GM18507 (cell line): Measurements from ENCODE around the gene GMPPA.

Experiments used
- DNase-seq: peaks from one replicate; pipeline ENCODE4 v3.0.0; 2011; ENCODE audit warnings: low read depth; ENCODE audit not compliant: insufficient read length; ENCODE audit errors: extremely low spot score
- FAIRE-seq: peaks from 2 replicates; lab custom pipeline; 2011; peaks lifted over from hg19 to GRCh38; lab: Jason Lieb, UNC

GMPPA gene

GRCh38 chr2:219466816-219467735 lies 31.6 kb upstream of the GMPPA start:
- DNase-seq (no peak), FAIRE-seq (no peak)

- FAIRE-seq (no peak), DNase-seq (no peak)
Observed at GRCh38 chr2:219467736-219468075, 31.0 kb upstream of the GMPPA start.

GRCh38 chr2:219468410-219469185 lies 30.1 kb upstream of the GMPPA start:
- DNase-seq, result no peak
- FAIRE-seq, result no peak

- FAIRE-seq, result no peak
- no peak for DNase-seq
Observed at GRCh38 chr2:219469186-219469724, 29.4 kb upstream of the GMPPA start.

- FAIRE-seq, result no peak
- DNase-seq, result no peak
Observed at GRCh38 chr2:219470429-219470828, 28.3 kb upstream of the GMPPA start.

GRCh38 chr2:219471476-219472371 lies 27.0 kb upstream of the GMPPA start:
- FAIRE-seq, result no peak
- DNase-seq, result no peak

GRCh38 chr2:219472629-219473187 lies 26.0 kb upstream of the GMPPA start:
- DNase-seq, result no peak
- FAIRE-seq, result no peak

- no peak for DNase-seq
- FAIRE-seq, result no peak
Observed at GRCh38 chr2:219473511-219473910, 25.2 kb upstream of the GMPPA start.

GRCh38 chr2:219474285-219475060 lies 24.2 kb upstream of the GMPPA start:
- no peak for FAIRE-seq

GRCh38 chr2:219475278-219475677 lies 23.4 kb upstream of the GMPPA start:
- FAIRE-seq (no peak), DNase-seq (no peak)

More at GRCh38 chr2:219474285-219475060, 24.2 kb upstream of the GMPPA start:
- no peak for DNase-seq

GRCh38 chr2:219475697-219476651 lies 22.7 kb upstream of the GMPPA start:
- no peak for FAIRE-seq
- DNase-seq, result no peak

- FAIRE-seq, result no peak
- no peak for DNase-seq
Observed at GRCh38 chr2:219476652-219477151, 22.0 kb upstream of the GMPPA start.

- DNase-seq (no peak), FAIRE-seq (no peak)
Observed at GRCh38 chr2:219477179-219477578, 21.5 kb upstream of the GMPPA start.

- no peak for FAIRE-seq
- DNase-seq, result no peak
Observed at GRCh38 chr2:219477815-219478214, 20.9 kb upstream of the GMPPA start.

- FAIRE-seq (no peak), DNase-seq (no peak)
Observed at GRCh38 chr2:219478916-219479315, 19.8 kb upstream of the GMPPA start.

GRCh38 chr2:219480004-219480403 lies 18.7 kb upstream of the GMPPA start:
- FAIRE-seq (no peak), DNase-seq (no peak)

- FAIRE-seq (no peak), DNase-seq (no peak)
Observed at GRCh38 chr2:219482674-219483405, 15.9 kb upstream of the GMPPA start.
